GM12878 (cell line): Measurements from ENCODE around the gene MMP24.

ENCODE experiments used
- ATF3 ChIP-seq: IDR thresholded peaks from 2 replicates; pipeline ENCODE4 v1.6.1; 2011; ENCODE audit warnings: low read depth, mild to moderate bottlenecking, low read length, moderate library complexity, borderline replicate concordance; ENCODE audit errors: extremely low read depth
- KDM1A ChIP-seq: fragments of 200-600 bp; sonication (generic); IDR thresholded peaks from 2 replicates; pipeline ENCODE4 v1.6.1; 2016; ENCODE audit warnings: borderline replicate concordance

GRCh38 chr20:35286899-35287508 lies 60.5 kb downstream of the MMP24 start:
- TF ChIP-seq ATF3 = no peak
- TF ChIP-seq KDM1A = no peak
